ENCODE results near the gene FTL.

FTL gene

DNA sequence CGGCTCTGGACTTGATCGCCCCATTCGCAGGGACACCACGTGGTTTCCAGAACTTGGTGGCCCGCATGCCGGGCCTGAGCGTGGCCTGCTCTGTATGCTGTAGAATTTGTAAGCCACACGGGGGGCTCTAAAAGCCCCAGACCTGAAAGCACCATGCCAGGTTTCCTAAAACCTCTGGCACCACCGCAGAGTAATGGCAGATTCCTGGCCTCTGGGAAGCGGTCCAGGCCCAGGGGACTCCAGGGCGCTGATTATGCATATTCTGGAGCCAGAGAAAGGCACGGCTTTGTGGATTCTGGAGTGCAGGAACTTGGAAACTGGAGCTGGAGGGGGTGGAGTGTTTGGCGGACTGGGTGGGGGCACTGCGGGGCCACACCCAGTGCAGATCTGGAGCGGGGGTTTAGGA, 3.7 kb downstream of the FTL start:
- TF ChIP-seq, protein P1, sequence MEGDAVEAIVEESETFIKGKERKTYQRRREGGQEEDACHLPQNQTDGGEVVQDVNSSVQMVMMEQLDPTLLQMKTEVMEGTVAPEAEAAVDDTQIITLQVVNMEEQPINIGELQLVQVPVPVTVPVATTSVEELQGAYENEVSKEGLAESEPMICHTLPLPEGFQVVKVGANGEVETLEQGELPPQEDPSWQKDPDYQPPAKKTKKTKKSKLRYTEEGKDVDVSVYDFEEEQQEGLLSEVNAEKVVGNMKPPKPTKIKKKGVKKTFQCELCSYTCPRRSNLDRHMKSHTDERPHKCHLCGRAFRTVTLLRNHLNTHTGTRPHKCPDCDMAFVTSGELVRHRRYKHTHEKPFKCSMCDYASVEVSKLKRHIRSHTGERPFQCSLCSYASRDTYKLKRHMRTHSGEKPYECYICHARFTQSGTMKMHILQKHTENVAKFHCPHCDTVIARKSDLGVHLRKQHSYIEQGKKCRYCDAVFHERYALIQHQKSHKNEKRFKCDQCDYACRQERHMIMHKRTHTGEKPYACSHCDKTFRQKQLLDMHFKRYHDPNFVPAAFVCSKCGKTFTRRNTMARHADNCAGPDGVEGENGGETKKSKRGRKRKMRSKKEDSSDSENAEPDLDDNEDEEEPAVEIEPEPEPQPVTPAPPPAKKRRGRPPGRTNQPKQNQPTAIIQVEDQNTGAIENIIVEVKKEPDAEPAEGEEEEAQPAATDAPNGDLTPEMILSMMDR (IDR thresholded peaks at IDR 0.05; ENCODE audit: low read depth, low read length): no peak
- TF ChIP-seq, protein P2, sequence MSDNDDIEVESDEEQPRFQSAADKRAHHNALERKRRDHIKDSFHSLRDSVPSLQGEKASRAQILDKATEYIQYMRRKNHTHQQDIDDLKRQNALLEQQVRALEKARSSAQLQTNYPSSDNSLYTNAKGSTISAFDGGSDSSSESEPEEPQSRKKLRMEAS (IDR thresholded peaks at IDR 0.05; ENCODE audit: low read depth, low read length): no peak
- TF ChIP-seq MYC (IDR thresholded peaks at IDR 0.05; ENCODE audit: low read depth, low read length) (no peak), POLR2A (IDR thresholded peaks at IDR 0.05; ENCODE audit: extremely low read depth, insufficient read length) (no peak)
- no peak overlapping the region for H3K4me3 ChIP-seq (ENCODE audit: low read depth, low read length)
- no peak for DNase-seq (ENCODE audit: low read depth)

DNA sequence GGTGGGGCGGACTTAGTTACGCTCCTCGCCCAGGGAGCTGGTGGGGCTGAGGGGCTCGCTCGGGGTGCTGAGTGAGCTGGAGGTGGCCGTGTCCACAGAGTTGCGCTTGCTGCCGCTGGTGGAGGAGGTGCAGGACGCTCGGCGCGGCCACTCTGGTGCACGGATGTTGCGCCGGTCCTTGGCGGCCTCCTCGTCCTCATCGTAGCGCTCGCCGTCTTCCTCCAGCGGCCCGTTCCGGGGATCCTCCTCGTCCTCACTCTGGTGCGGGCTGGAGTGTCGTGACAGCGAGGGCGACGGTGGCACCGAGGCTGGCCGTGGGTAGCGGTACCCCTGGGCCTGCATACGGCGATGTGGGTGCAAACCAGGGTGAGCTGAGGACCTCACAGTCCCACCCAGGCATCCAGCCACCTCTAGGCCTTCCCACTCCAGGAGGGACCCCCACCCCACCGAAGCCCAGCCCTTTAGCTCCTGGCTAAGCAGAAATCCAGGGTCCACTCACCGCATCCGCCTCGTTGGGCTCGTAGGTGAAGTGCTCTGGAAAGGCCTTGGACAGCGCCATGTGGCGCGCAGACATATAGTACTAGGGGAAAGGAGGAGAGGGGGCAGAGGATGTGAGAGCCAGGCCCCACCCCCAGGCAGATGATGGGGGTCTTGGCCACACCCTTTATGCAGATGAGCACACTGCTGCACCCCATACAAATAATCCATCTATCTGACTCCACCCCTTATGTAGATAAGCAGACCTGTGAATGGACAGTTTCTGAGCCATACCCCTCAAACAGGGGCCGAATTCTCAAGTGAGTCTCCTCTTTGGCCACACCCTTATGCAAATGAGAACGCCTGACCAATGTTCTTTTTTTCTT, 4.4 kb downstream of the FTL start:
- TF ChIP-seq, protein P1 (IDR thresholded peaks at IDR 0.05; ENCODE audit: low read depth, low read length): no peak
- TF ChIP-seq POLR2A (IDR thresholded peaks at IDR 0.05; ENCODE audit: extremely low read depth, insufficient read length) (no peak), MYC (IDR thresholded peaks at IDR 0.05; ENCODE audit: low read depth, low read length) (peak; percentile 62; the same call in 1 of the 2 replicates)
- TF ChIP-seq, protein P2 (IDR thresholded peaks at IDR 0.05; ENCODE audit: low read depth, low read length): peak; percentile 33; the same call in 1 of the 2 replicates
- peak; percentile 72 for DNase-seq (ENCODE audit: low read depth)
- H3K4me3 ChIP-seq (ENCODE audit: low read depth, low read length): no peak overlapping the region

DNA sequence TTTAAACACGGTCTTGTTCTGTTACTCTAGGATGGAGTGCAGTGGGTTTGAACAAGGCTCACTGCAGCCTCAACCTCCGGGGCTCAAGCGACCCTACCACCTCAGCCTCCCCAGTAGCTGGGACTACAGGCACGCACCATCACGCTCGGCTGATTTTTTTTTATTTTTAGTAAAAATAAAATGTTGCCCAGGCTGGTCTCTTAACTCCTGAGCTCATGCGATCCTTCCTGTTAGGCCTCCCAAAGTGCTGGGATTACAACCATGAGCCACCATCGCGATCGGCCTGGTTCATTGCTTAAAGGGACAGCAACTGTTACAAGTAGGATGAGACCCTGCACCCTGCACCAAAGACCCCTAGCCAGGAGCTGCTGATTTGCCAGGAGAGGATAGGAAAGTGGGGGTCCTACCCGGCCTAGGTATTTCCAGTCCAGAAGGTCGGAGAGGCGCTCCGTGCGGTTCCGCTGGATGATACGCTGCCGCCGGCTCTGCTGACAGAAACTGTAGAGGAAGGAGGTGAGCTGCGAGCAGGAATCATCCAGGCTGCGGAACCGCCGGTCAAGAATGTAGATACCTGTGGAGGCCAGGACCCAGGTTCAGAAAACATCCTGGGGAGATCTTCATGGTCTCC, 5.1 kb downstream of the FTL start:
- H3K4me3 ChIP-seq (ENCODE audit: low read depth, low read length): no peak overlapping the region
- TF ChIP-seq, protein P1 (IDR thresholded peaks at IDR 0.05; ENCODE audit: low read depth, low read length): no peak
- TF ChIP-seq, protein P2 (IDR thresholded peaks at IDR 0.05; ENCODE audit: low read depth, low read length): no peak
- no peak for TF ChIP-seq MYC (IDR thresholded peaks at IDR 0.05; ENCODE audit: low read depth, low read length)
- no peak for TF ChIP-seq POLR2A (IDR thresholded peaks at IDR 0.05; ENCODE audit: extremely low read depth, insufficient read length)
- peak; percentile 3 for DNase-seq (ENCODE audit: low read depth)

DNA sequence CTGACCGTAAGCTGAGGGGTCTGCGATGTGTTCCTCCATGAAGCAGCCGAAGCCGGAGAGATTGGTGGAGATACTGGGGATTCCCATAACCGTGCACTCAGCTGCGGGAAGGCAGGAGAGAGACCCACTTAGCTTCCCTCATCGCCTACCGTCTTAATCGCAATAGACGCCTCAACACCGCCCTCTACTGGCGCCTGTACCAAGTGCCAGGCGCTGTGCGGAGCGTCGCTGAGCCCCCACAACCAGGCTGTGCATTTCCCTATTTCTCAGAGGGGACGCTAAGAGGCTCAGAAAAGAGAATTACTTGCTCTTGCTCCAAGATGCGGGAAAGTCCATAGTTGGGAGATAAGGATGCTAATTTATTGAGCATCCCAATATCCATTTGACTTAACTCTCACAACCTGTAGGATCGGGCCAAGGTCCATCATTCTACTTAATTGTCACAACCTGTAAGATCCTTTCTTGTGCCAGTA, 5.8 kb downstream of the FTL start:
- no peak for TF ChIP-seq POLR2A (IDR thresholded peaks at IDR 0.05; ENCODE audit: extremely low read depth, insufficient read length)
- TF ChIP-seq, protein P2 (IDR thresholded peaks at IDR 0.05; ENCODE audit: low read depth, low read length): peak; percentile 44; the same call in 1 of the 2 replicates
- no peak for TF ChIP-seq MYC (IDR thresholded peaks at IDR 0.05; ENCODE audit: low read depth, low read length)
- TF ChIP-seq, protein P1 (IDR thresholded peaks at IDR 0.05; ENCODE audit: low read depth, low read length): peak; percentile 86
- peak; percentile 86 for DNase-seq (ENCODE audit: low read depth)
- no peak overlapping the region for H3K4me3 ChIP-seq (ENCODE audit: low read depth, low read length)

DNA sequence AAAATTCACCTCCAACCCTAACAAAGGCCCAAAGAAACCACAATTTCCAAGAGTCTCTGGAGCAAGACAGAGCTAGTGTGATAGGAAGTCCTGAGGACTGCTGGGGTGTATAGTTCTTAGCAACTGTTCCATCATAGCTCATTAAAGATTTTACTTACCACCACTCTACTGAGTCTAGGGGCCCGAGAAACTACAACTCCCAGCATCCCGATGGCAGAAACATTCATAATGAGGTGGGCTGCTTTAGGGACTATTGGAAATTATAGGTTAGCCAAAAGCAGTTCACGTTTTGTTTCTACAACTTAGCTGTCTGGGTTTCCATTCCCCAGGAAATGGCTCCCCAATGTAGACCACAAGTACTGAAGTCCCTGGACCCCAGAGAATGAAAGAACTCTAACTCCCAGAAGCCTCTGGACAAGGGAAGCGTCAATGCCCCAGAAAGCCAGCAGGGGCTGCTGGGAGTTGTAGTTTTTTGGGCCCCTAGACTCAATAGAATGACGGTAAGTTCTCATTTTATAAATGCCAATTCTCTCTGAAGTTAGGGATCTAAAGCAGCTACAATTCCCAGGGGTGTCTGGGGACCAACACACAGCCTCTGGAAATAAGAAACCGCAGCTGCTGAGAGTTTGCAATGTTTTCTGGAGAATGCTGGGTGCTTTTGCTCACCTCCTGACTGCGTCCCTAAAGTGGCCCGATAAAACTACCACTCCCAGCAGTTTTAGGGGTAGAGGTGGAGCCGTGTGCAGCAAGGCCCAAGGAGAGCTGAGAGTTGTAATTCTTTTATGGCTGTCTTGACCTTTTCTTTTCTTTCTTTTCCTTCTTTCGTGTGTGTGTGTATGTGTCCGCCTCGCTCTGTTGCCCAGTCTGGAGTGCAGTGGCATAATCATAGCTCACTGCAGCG, 11.1 kb downstream of the FTL start:
- peak; percentile 56 for DNase-seq (ENCODE audit: low read depth)
- H3K4me3 ChIP-seq (ENCODE audit: low read depth, low read length): no peak overlapping the region

More for the DNA sequence above, 11.1 kb downstream of the FTL start:
- TF ChIP-seq POLR2A (IDR thresholded peaks at IDR 0.05; ENCODE audit: extremely low read depth, insufficient read length): no peak
- TF ChIP-seq MYC (IDR thresholded peaks at IDR 0.05; ENCODE audit: low read depth, low read length): no peak
- TF ChIP-seq, protein P1 (IDR thresholded peaks at IDR 0.05; ENCODE audit: low read depth, low read length): no peak

All from NB4 (cell line).